ENCODE data around the gene GABARAPL1.

The GABARAPL1 gene

DNA sequence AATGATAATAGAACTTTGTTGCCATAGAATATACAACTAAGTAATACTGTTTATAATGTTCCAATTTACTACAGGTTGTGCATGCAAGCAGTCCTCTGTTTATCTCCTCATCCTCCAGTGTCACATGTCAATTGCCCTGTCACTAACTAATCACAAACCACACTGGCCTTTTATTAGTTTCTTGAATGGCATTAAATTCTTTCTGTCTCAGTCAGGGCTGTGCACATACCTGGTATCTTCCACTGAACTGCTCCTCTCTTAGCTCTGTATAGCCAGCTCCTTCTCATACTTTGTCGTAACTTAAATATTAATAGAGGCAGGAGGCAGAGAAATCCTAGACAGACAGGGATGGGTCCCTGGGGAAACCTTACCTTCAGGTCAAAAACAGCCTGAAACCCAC is 24.0 kb downstream of the GABARAPL1 start:
- no peak overlapping the region for H3K4me3 ChIP-seq (ENCODE audit: low read depth, low read length)
- H3K4me1 ChIP-seq (ENCODE audit: control insufficient read depth, insufficient read depth, low read length) = no peaks in the 10 kb centered on the region
- CTCF ChIA-PET = interaction anchor here (0.7 to 3.7 kb wide), 12 partner anchors 8 to 1254 kb away, joined by 3 to 29 read pairs (median 6); no protein-coding TSS in a partner anchor
- H3K36me3 ChIP-seq (ENCODE audit: control insufficient read depth in 2 of 2, insufficient read depth in 1 of 2, low read length in 2 of 2) = no peaks in the 10 kb centered on the region
- POLR2A ChIA-PET = interaction anchor here (1.5 kb wide), 2 partner anchors 13 to 22 kb away, joined by 3 to 6 read pairs; no protein-coding TSS in a partner anchor
- TF ChIP-seq SP2 (tag by site-specific recombination; IDR thresholded peaks at IDR 0.05) (no peak), ZNF548 (tag by site-specific recombination; IDR thresholded peaks at IDR 0.05) (no peak), SETDB1 (IDR thresholded peaks at IDR 0.05; ENCODE audit: insufficient read length, low read length) (no peak)
- no peak overlapping the region for H3K27ac ChIP-seq (ENCODE audit: extremely low read depth, low read depth, low read length)
- H3K9me3 ChIP-seq (ENCODE audit: control insufficient read depth, insufficient read depth, low read depth, low read length) = no peaks in the 10 kb centered on the region

DNA sequence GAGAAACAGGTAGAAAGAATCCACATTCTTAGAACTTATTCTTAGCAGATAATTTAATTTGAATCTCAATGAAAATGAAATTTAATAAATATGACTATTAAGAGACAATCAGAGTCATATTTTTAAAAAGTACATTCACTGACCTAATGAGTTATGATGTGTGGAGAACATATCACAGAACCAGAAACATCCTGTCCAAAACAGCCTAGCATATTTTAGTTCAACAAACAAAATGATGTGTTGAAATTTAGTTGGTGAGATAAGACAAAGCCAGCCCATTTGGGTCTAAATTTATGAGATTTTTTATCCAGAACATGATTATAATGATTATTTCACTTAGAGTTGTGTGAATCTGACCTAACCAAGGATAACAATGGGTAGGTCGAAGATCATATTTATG is 25.8 kb downstream of the GABARAPL1 start:
- Histone ChIP-seq H3K36me3 (ENCODE audit: control insufficient read depth in 2 of 2, insufficient read depth in 1 of 2, low read length in 2 of 2) (no peaks in the 10 kb centered on the region), H3K9me3 (ENCODE audit: control insufficient read depth, insufficient read depth, low read depth, low read length) (no peaks in the 10 kb centered on the region), H3K4me3 (ENCODE audit: low read depth, low read length) (no peak overlapping the region), H3K4me1 (ENCODE audit: control insufficient read depth, insufficient read depth, low read length) (no peaks in the 10 kb centered on the region), H3K27ac (ENCODE audit: extremely low read depth, low read depth, low read length) (no peak overlapping the region)
- POLR2A ChIA-PET = no interaction called here
- CTCF ChIA-PET = no interaction called here
- TF ChIP-seq TRIM28 (IDR thresholded peaks at IDR 0.05; ENCODE audit: borderline replicate concordance, low read length) = no peak
- TF ChIP-seq ZNF211 (tag by site-specific recombination; IDR thresholded peaks at IDR 0.05; ENCODE audit: low read depth) = no peak
- TF ChIP-seq KLF7 (tag by site-specific recombination; IDR thresholded peaks at IDR 0.05; ENCODE audit: borderline replicate concordance) = no peak
- no peak for TF ChIP-seq HOXC10 (CRISPR knock-in tag; IDR thresholded peaks at IDR 0.05)
- TF ChIP-seq HOXD13 (CRISPR knock-in tag; IDR thresholded peaks at IDR 0.05; ENCODE audit: borderline replicate concordance) = no peak
- no peak for TF ChIP-seq ZNF629 (tag by site-specific recombination; IDR thresholded peaks at IDR 0.05)
- TF ChIP-seq, protein P1, sequence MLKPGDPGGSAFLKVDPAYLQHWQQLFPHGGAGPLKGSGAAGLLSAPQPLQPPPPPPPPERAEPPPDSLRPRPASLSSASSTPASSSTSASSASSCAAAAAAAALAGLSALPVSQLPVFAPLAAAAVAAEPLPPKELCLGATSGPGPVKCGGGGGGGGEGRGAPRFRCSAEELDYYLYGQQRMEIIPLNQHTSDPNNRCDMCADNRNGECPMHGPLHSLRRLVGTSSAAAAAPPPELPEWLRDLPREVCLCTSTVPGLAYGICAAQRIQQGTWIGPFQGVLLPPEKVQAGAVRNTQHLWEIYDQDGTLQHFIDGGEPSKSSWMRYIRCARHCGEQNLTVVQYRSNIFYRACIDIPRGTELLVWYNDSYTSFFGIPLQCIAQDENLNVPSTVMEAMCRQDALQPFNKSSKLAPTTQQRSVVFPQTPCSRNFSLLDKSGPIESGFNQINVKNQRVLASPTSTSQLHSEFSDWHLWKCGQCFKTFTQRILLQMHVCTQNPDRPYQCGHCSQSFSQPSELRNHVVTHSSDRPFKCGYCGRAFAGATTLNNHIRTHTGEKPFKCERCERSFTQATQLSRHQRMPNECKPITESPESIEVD (tag by site-specific recombination; IDR thresholded peaks at IDR 0.05) = no peak
- TF ChIP-seq, protein P2, sequence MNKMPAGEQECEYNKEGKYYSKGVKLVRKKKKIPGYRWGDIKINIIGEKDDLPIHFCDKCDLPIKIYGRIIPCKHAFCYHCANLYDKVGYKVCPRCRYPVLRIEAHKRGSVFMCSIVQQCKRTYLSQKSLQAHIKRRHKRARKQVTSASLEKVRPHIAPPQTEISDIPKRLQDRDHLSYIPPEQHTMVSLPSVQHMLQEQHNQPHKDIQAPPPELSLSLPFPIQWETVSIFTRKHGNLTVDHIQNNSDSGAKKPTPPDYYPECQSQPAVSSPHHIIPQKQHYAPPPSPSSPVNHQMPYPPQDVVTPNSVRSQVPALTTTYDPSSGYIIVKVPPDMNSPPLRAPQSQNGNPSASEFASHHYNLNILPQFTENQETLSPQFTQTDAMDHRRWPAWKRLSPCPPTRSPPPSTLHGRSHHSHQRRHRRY (tag by site-specific recombination; IDR thresholded peaks at IDR 0.05) = no peak
- TF ChIP-seq ZFHX2 (tag by site-specific recombination; conservative IDR thresholded peaks at IDR 0.05) = no peak
- no peak for TF ChIP-seq ZNF623 (tag by site-specific recombination; IDR thresholded peaks at IDR 0.05)
- TF ChIP-seq, protein P3, sequence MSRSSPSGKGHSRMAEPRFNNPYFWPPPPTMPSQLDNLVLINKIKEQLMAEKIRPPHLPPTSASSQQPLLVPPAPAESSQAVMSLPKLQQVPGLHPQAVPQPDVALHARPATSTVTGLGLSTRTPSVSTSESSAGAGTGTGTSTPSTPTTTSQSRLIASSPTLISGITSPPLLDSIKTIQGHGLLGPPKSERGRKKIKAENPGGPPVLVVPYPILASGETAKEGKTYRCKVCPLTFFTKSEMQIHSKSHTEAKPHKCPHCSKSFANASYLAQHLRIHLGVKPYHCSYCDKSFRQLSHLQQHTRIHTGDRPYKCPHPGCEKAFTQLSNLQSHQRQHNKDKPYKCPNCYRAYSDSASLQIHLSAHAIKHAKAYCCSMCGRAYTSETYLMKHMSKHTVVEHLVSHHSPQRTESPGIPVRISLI (tag by site-specific recombination; IDR thresholded peaks at IDR 0.05) = no peak
- TF ChIP-seq ZNF184 (tag by site-specific recombination; IDR thresholded peaks at IDR 0.05) = no peak
- TF ChIP-seq ZNF501 (tag by site-specific recombination; IDR thresholded peaks at IDR 0.05) = no peak

DNA sequence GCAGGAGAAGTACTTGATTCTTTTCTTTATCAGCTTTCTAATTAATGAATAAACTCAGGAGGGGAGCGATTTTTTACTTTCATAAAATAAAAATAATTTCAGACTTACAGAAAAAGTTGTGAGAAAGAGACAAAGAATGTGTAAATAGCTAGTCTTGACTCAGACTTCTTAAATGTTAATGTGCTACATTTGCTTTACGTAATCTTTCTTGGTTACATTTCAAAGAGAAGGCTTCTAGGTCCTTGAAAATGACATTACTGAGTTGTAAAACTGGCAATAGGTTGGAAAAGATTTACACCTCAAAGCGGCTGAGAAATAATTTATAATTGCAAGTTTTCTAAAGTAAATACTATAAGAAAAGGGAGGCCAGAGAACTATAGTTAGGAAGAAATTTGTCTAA is 28.6 kb downstream of the GABARAPL1 start:
- Histone ChIP-seq H3K9me3 (ENCODE audit: control insufficient read depth, insufficient read depth, low read depth, low read length) (no peaks in the 10 kb centered on the region), H3K36me3 (ENCODE audit: control insufficient read depth in 2 of 2, insufficient read depth in 1 of 2, low read length in 2 of 2) (no peaks in the 10 kb centered on the region), H3K4me3 (ENCODE audit: low read depth, low read length) (no peak overlapping the region), H3K4me1 (ENCODE audit: control insufficient read depth, insufficient read depth, low read length) (no peaks in the 10 kb centered on the region), H3K27ac (ENCODE audit: extremely low read depth, low read depth, low read length) (no peak overlapping the region)
- CTCF ChIA-PET = interaction anchor here (0.7 kb wide), 1 partner anchor 90 kb away, joined by 4 read pairs; no protein-coding TSS in a partner anchor
- no peak for TF ChIP-seq ZNF248 (tag by site-specific recombination; IDR thresholded peaks at IDR 0.05)
- TF ChIP-seq, protein P1 (tag by site-specific recombination; IDR thresholded peaks at IDR 0.05) = no peak
- TF ChIP-seq ZNF558 (tag by site-specific recombination; IDR thresholded peaks at IDR 0.05) = no peak
- POLR2A ChIA-PET = no interaction called here

All from HEK293 (cell line).